Measurements from ENCODE around the gene TBX5.
"Not testable (repeated sequence)": the region's sequence is repeated elsewhere in the genome, so short reads cannot be mapped to it uniquely, and the experiment has no call there.

TBX5 gene

DNA sequence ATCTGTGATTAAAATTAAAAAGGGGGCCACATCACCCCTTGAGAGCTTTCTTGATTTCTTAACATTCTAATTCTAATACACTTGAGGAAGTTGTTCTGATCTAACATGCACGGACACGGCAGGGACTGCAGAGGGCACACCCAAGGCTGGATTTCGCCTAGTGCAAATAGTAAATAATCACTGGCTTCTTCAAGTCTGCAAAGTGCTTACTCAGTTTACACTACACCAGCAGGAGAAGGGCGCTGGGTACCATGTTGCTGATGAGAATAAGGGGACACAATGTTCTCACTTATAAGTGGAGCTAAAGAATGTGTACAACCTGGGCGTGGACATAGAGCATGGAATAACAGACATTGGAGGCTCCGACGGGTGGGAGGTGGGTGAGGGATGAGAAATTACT lies 34.2 kb downstream of the TBX5 start:
- DNase-seq (ENCODE audit: low spot score), result no peak

DNA sequence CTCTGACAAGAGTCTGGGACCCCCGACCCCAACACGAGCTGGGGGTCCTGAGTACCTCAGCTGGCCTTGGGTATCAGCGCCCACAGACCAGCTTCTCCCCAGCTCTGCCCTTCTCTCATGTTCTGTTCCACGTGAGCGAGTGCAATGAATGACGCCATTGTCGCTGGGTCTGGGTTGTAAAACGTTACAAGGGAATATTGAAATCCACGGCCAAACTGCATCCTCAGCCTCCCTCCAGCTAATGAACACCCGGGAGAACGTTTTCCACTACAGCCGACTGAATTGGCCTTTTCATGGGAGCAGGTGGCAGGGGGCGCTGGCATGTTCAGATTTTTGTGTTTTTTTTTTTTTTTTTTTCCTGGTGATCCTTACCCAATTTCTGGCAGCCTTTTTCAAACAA lies 34.7 kb downstream of the TBX5 start:
- DNase-seq (ENCODE audit: low spot score), result no peak

DNA sequence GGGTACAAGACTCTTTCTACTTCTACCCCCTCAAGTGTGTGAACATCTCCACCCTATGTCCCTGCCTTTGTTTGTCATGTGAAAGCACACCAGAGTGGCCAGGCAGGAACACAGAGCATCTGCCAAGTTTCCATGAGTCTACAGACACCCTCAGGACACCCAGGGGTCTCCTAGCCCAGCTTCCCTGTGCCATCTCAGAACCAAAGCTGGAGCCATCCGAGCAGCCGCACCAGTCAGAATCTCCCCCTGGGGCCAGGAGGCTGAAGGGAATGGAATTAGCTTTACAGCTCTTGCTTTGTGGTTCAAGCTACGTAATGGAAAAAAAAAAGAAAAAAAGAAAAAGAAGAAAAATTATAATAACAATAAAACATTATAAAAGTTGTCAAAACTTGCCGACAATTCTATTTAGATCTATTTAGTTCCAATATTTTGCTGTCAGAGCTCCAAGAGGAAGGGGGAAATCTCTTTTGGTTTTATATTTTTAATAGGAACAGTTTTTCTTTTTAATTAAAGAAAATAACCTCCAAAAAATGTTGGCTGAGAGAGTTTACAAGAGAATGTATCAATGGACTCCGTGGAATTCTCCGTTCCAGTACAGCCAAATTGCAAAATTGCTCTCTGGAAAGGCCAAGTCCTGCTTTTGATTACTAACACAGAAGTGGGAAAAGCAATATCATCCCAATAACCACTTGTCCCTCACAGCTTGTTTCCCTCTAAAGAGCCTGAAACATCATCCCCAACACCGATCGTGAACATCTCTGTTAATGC lies 37.1 kb downstream of the TBX5 start:
- DNase-seq (ENCODE audit: low spot score), result no peak

DNA sequence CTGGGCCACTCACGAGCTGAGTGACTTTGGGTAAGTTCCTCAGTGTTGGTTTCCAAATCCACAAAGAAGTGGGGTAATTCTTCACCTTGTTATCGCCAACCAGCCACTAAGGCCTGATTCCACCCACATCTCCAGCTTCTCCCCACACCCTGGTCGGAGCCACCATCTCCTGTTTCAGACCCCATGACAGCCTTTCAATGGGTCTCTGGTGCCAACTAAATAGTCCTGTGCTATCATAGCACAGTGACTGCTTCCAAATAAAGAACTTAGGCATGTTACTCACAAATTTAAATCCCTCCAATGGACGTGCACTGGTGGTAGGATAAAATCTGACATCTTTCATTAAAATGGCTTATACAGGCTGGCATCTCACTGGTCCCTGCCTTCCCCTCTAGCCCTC lies 44.0 kb downstream of the TBX5 start:
- no peak for DNase-seq (ENCODE audit: low spot score)

DNA sequence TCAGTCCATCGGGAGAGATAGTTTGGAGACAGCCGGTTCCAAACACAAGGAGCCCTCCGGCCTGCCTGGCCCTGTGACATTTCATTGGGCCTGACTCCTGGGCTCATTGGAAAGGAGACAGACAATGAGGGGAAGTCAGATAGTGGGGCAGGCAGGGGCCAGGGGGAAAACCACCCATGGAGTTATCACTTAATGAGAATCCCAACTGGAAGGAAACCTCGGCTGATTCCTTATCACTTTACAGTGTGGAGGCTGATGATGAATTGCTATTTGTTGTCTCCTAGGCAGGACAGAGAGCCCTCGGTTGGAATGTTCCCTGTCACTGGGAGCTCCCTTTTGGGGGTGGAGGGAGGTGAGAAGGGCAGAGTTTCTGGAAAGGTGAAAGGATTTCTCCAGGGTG lies 44.4 kb downstream of the TBX5 start:
- no peak for DNase-seq (ENCODE audit: low spot score)

DNA sequence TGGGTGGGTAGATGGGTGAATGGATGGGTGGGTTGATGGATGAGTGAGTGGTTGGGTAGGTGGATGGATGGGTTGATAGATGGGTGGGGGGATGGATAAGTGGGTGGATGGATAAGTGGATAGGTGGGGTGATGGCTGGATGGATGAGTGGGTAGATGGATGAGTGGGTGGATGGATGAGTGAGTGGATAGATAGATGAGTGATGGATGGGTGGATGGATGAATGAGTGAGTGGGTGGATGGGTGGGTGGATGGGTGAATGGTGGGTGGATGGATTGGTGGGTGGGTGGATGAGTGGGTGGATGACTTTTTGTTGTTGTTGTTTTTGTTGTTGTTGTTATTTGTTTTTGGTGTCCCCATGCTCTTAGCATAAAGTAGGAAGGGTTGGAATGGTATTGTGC lies 45.5 kb downstream of the TBX5 start:
- no peak for DNase-seq (ENCODE audit: low spot score)

DNA sequence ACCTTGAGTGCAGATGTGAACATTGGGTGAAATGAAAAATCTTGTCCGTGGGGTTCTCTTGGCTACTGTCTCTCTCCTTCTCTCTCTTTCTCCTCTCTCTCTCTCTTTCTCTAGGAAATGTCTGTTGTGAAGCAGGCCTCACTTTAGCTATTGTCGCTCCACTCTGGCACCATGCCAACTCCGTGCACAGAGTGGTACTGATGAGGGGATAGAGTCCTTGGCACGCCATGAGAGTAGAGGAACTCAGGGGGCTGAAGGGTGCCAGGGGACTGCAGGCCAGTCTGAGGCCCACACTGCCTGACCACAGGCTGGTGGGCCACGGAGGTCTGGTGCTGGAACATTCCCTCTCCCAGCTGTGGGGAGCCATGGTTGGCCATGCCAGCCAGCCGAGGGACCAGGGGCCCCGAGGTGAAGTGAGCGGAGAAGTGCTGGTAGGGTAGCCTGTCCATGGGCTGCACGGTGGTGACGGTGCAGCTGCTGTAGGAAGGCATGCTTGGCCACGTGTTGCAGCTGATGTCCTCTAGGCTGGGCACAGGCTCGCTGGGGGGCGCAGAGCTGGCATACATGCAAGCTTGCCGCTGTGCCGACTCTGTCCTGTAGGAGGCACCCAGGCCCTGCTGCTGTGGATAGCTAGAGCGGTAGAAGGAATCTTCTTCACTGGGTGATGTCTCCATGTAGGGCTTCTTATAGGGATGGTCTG lies 50.4 kb downstream of the TBX5 start:
- no peak for DNase-seq (ENCODE audit: low spot score)

DNA sequence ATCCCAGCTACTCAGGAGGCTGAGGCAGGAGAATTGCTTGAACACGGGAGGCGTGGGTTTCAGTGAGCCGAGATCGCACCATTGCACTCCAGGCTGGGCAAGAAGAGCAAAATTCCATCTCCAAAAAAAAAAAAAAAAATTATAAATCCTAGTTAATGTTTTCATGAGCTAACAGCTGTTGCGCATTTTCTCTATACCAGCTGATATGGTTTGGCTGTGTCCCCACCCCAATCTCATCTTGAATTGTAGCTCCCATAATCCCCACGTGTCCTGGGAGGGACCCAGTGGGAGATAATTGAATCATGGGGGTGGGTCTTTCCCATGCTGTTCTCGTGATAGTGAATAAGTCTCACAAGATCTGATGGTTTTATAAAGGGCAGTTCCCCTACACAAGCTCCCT lies 56.7 kb downstream of the TBX5 start:
- DNase-seq (ENCODE audit: low spot score), result not testable (repeated sequence)

DNA sequence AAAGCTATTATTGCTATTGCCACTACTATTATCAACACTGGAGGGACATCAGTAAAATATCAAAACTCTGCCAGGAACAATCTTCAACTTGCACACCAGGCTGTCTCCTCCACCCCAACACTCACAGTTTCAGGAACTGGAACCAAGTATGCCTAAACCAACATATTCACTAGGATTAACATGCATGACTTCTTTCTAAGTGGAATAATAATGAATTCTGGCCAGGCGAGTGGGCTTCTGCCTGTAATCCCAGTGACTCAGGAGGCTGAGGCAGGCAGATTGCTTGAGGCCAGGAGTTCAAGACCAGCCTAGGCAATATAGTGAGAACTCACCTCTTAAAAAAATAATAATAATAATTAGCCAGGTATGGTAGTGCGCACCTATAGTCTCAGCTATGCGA lies 58.1 kb downstream of the TBX5 start:
- no peak for DNase-seq (ENCODE audit: low spot score)

DNA sequence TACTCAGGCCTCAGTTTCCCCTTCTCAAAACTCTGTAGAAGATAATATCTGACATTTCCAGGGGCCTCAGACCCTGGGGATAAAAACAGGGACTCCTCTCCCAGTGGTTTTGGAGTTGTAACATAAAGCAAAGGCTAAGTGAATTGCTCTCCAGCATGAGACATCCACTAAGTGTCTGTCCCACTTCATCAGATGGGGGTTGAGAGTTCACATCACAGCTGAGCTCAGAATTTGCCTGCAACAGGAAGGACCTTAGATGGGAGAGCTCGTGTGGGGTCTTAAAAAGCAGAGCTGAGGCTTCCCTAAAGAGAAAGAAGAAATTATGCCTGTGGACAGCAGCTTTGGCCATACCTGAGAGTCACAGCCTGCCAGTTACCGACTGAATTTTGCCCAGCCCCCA lies 61.1 kb downstream of the TBX5 start:
- no peak for DNase-seq (ENCODE audit: low spot score)

DNA sequence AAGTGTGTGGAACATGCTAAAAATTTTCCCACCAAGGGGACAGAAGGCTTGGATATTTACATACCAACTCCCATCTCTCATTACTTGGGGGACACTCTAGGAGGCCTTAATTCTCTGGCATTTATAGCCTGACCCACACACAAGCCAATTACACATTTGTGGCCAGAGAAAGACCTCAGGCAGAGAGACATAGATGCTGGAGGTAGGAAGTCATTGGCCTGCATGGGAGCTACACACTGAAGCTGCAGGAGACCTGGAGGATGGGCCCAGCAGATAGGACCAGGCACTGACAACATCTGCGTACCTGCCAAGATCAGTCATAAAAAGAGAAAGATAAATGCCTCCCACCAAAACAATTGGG lies 61.7 kb downstream of the TBX5 start:
- no peak for DNase-seq (ENCODE audit: low spot score)

DNA sequence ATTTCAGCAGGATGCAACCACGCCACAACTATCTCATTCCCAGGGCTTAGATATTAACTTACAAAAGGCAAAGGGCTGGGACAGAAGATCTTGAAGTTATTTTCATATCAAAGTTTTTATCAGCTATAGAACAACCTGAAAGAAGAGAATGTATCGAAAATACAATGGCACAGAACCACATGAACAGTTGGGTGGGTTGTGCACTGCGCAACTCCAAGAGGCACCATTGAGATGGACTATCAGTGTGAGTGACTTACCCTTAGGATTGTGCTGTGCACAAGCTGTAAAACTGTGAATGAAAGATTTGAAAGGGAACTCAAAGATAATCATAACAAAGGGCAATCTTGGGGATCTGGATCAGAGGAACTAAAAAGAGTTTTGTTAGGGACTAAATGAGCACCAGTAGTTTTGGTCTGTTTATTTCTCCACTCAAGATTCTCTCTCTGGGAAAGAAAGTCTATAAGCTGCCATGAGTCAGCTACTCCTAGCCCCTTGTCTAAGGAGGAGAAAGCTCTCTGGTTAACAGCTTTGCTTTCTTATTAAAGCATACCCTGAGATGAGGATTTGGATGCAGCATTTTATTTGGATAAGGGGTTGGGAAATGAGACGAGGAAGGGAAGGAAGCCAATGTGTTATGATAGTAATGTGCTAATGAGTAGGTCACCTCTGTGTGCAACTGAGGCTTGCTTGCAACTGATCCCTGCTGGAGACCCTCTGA lies 62.2 kb downstream of the TBX5 start:
- no peak for DNase-seq (ENCODE audit: low spot score)

DNA sequence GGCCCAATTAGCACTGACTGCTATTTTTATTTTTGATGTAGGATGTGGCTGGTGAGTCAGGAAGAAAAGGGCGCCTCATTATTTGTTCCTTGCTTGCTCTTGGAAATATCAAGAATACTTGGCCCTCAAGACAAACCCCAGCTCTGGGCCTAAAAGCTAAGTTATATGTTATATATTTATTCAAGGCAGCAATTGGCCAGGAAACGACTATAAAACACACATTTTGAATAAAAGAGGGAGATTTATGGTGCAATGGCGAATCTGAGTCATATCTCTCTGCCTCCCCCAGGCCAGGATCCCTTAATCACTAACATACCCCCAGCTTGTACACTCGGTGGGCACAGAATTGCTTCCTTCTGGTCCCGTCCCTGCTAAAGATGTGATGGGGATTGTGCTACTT lies 63.3 kb downstream of the TBX5 start:
- DNase-seq (ENCODE audit: low spot score), result no peak

DNA sequence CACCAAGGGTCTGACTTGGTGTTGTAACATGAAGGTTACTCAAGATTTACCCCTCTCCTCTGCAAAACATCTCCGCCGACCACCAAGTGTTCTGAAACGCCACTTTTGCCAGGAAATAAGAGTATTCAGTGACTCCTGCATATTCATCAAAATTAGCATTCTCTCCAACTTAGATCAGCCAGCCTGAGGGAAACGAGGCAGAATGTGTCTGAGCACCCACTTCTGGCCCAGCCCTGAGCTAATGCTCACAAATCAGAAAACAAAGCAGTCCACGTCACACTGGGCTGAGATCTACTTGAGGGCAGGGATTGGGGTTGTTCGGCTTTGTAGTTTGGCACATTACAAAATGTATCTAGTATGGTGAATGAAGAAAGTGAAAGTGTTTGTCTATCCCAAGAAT lies 64.3 kb downstream of the TBX5 start:
- DNase-seq (ENCODE audit: low spot score), result no peak

DNA sequence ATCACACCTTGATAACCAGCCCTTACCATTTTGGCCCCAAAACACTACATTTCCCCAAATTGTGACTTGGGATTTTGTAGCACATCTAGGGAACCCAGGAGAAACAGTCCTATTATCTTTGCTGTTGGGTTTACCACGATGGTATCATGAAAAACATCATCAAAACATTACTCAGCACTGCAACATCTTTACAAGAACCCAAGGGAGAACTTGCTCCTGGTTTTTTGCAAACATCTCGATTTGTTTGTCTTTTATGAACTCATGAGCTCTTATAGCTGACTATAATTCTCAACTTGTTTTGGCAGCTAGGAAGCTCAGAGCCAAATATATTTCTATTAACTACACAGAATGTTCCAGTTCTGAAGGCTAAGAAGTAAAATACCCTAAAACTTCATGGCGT lies 65.7 kb downstream of the TBX5 start:
- DNase-seq (ENCODE audit: low spot score), result no peak

DNA sequence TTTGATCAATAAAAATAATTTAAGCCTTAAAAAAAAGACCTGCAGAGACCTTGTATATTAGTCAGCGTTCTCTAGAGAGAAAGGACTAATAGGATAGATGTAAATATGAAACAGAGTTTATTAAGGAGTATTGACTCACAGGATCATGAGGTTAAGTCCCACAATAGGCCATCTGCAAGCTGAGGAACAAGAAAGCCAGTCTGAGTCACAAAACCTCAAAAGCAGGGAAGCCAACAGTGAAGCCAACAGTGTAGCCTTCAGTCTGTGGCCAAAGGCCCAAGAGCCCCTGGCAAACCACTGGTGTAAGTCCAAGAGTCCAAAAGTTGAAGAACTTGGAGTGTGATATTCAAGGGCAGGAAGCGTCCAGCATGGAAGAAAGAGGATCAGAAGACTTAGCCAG lies 66.3 kb downstream of the TBX5 start:
- DNase-seq (ENCODE audit: low spot score), result no peak

DNA sequence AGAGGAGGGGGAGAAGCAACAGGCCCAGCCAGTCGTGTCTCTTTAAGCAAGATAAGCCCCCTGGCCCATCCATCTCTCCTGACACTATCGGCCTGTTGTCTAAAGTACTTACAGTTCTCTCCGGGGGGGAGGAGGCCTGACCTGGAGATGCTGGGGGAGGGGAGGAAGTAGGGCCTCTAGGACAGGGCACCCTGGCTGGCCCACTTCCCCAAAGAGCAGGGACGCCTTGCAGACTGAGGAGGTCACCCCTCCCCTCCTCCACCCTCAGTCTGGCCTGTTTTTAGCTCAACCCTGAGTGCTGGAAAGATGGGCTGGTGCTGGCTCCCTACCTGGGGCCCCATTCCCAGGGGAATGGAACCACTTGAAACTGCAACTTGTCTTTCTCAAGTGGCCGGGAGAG lies 70.3 kb downstream of the TBX5 start:
- DNase-seq (ENCODE audit: low spot score), result no peak

DNA sequence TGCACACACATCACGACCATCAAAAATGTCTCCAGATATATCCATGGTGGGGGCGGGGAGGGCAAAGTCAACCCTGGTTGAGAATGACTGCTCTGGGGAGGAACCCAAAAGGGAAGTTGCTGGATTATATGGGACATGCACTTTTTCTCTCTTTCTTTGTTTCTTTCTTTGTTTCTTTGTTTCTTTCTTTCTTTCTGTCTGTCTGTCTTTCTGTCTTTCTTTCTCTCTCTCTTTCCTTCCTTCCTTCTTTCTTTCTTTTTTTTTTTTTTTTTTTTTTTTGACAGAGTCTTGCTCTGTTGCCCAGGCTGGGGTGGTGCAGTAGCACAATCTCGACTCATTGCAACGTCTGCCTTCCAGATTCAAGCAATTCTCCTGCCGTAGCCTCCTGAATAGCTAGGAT lies 71.5 kb downstream of the TBX5 start:
- DNase-seq (ENCODE audit: low spot score), result no peak

DNA sequence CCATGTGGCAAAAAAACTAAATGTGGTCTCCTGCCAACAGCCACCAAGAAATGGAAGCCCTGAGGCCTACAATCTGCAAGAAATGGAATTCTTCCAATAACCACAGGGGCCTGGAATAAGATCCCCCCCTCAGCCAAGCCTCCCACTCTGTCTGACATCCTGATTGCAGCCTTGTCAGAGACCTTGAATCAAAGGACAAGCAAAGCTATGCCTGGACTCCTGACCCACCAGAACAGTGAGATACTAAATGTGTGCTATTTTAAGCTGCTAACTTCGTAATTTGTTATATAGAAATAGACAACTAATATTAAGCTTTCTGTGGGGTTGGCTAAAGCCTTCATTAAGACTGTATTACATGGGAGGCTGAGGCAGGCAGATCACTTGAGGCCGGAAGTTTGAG lies 77.7 kb downstream of the TBX5 start:
- DNase-seq (ENCODE audit: low spot score), result no peak

DNA sequence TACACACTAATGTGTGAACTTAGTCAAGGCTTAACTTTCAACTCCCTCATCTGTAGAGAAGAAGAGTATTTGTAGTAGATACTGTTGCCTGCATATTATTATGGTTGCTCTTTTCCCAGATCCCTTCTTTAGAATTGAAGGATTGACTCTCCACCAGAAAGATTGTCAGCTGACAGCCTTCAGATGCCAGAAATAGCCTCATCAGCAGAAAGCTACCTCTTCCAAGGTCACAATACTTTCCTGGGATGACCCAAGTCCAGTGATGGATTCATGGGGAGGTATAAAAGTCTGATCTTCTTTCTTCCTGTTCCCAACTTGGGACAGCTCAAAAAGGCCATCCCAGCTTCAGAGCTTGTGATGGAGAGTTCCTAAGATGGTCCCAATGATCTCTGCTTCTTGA lies 78.2 kb downstream of the TBX5 start:
- no peak for DNase-seq (ENCODE audit: low spot score)

DNA sequence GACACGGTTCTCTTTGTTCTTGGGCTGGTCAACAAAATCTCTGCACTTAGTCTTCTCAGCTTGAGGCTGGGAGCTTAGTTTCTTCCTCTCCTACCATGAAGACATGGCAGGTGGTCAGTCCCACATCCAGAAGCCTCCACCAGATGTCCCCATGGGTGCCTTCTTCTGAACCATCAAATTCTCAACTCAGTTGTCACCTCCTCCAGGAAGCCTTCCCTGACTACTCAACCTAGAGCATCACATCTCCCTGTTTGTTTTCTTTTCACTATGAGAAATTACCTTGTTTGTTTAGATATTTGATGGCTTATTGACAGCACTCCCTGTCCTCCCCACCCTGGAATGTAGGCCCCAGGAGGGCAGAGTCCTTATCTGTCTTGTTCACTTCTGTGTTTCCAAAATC lies 84.4 kb downstream of the TBX5 start:
- no peak for DNase-seq (ENCODE audit: low spot score)

DNA sequence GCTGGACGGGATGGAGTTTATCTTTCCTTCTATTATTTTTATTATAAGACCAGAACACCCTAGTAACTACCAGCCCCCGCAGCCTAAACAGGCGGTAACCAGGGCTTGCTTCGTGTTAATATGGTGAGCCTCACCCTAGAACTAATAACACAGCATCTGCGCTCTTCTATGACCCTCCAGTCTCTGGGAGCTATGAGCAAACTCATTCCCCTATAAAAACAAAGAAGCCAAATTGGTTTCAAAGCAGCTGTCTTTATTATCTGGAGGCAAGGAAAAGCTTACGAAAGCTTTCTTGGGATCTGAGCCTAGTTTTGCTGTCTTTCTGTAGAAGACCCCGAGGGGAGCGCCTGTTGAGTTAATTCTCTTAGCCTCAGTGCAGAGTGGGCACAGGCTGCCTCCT lies 85.0 kb downstream of the TBX5 start:
- DNase-seq (ENCODE audit: low spot score), result no peak

DNA sequence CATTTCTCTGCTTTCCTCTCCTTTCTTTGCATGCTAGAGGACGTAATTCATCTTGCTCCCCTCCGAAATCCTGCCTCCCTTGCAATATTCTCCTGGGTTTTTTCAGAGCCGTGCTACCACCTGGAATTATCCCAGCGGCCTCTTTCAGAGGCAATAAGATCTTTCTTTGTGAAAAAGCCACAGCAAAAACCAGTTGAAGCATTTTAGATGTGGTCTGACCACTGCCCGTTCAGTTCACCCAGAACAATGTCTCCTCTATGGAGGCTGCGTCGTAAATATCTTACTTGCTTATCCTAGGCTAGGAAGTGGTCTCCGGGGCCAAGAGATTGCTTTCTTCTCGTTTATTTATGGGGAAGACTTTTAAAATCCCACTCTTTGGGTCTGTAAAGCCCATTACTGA lies 85.8 kb downstream of the TBX5 start:
- no peak for DNase-seq (ENCODE audit: low spot score)

DNA sequence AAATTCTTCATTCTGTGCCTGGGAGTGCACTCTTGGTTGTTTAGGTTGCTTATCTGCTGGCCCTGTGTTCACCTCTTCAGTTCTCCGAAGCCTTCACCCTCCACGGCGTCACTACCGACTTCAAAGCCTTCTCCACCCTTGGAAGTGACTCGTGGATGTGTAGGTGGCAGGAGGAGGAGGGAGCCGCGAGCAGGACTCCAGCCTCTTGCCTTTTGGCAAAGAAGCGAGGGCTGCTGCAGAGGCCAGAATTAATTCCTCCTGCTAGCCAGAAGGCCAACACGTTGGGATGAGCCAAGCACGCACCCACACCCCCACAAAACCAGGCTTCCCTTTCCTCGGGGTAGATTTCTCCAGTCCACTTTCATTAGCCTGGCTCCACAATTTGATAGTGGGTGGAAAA lies 86.5 kb downstream of the TBX5 start:
- DNase-seq (ENCODE audit: low spot score), result no peak
